Measurements from ENCODE around the gene TXNDC11. TPM values are rescaled to one million over a fixed set of nuclear protein-coding genes. Genes with fewer than 3 reads are reported as not detected.

TXNDC11 gene
- total and polyA plus RNA-seq, 2 donors (not counting 3 experiments of a cell fraction or from before 2014, with no cell fraction given): 42.5 to 66.0 TPM

DNA sequence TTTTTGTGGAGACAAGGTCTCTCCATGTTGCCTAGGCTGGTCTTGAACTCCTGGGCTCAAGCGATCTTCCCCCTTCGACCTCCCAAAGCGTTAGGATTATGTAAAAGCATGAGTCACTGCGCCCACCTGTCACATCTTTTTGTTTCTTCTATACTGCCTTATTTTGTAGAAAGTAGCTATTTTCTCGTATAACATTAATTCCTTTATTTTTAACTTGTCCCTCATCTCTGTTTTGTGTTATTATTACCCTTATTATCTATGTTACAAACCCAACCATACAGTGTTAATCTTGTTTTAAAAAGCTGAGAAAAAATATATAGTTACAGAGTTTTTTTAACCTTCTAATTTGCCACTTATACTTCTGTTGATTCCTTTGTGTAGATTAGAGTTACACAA is 1.4 kb upstream of the TXNDC11 start:
- ChIA-PET CTCF (interaction anchor here (1.1 to 1.7 kb wide), 3 partner anchors 53 to 348 kb away, joined by 4 to 7 read pairs (median 6); partner anchors contain the start of gene ZC3H7A), POLR2A (no interaction called here)
- no peak for FAIRE-seq
- no peaks in the 10 kb centered on the region for H3K9me3 ChIP-seq (replicated peaks; ENCODE audit: control insufficient read depth, insufficient read depth, low read length)
- no peak overlapping the region for H2AFZ ChIP-seq (ENCODE audit: low read depth, low read length)
- no peak overlapping the region for H3K4me3 ChIP-seq (replicated peaks in 1 of 3; ENCODE audit: insufficient read depth in 1 of 3, low read depth in 1 of 3, low read length in 3 of 3)
- peaks cover 3 to 5% of the 10 kb centered on the region in 2 experiments for H3K36me3 ChIP-seq (ENCODE audit: control insufficient read depth in 2 of 2, extremely low read depth in 1 of 2, insufficient read depth in 2 of 2, low read length in 2 of 2)
- no peak for DNase-seq (ENCODE audit: low read depth, low spot score)
- TF ChIP-seq, protein P1, sequence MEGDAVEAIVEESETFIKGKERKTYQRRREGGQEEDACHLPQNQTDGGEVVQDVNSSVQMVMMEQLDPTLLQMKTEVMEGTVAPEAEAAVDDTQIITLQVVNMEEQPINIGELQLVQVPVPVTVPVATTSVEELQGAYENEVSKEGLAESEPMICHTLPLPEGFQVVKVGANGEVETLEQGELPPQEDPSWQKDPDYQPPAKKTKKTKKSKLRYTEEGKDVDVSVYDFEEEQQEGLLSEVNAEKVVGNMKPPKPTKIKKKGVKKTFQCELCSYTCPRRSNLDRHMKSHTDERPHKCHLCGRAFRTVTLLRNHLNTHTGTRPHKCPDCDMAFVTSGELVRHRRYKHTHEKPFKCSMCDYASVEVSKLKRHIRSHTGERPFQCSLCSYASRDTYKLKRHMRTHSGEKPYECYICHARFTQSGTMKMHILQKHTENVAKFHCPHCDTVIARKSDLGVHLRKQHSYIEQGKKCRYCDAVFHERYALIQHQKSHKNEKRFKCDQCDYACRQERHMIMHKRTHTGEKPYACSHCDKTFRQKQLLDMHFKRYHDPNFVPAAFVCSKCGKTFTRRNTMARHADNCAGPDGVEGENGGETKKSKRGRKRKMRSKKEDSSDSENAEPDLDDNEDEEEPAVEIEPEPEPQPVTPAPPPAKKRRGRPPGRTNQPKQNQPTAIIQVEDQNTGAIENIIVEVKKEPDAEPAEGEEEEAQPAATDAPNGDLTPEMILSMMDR (IDR thresholded peaks at IDR 0.05; ENCODE audit: extremely low read depth in 1 of 2, insufficient read depth in 1 of 2, low read depth in 1 of 2, low read length in 2 of 2): no peak
- no peak for TF ChIP-seq MYC (IDR thresholded peaks at IDR 0.05; ENCODE audit: low read depth, low read length)
- TF ChIP-seq JUN (IDR thresholded peaks at IDR 0.05; ENCODE audit: borderline replicate concordance, insufficient read depth, insufficient read length, low read depth): no peak
- TF ChIP-seq EZH2 (IDR thresholded peaks at IDR 0.05; ENCODE audit: borderline replicate concordance, low read depth, low read length, severe bottlenecking): no peak
- TF ChIP-seq GATA2 (IDR thresholded peaks at IDR 0.05; ENCODE audit: insufficient read depth, insufficient read length, low read depth, low read length): no peak
- no peak for TF ChIP-seq FOS (IDR thresholded peaks at IDR 0.05; ENCODE audit: borderline replicate concordance, insufficient read depth, low read length)
- no peak for TF ChIP-seq POLR2AphosphoS5 (IDR thresholded peaks at IDR 0.05; ENCODE audit: insufficient read depth, low read depth, low read length)
- no peak for TF ChIP-seq POLR2A (IDR thresholded peaks at IDR 0.05; ENCODE audit: low read depth, low read length)
- TF ChIP-seq, protein P2, sequence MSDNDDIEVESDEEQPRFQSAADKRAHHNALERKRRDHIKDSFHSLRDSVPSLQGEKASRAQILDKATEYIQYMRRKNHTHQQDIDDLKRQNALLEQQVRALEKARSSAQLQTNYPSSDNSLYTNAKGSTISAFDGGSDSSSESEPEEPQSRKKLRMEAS (IDR thresholded peaks at IDR 0.05; ENCODE audit: insufficient read depth, insufficient read length): no peak
- no peak overlapping the region for H3K9ac ChIP-seq (replicated peaks; ENCODE audit: extremely low read depth, insufficient read depth, low read length)
- H3K27me3 ChIP-seq (ENCODE audit: control insufficient read depth in 2 of 2, insufficient read depth in 2 of 2, low read length in 2 of 2): no peaks in the 10 kb centered on the region
- peaks cover 33% of the 10 kb centered on the region for H3K79me2 ChIP-seq (ENCODE audit: control insufficient read depth, insufficient read depth, low read length)
- H4K20me1 ChIP-seq (replicated peaks; ENCODE audit: control insufficient read depth, extremely low read depth, insufficient read depth, low read length): peaks cover 6% of the 10 kb centered on the region
- dilution Hi-C loops (cut with MboI; ENCODE audit: extremely low pct_ligation_motif_present, low sequenced_read_pairs): no loop called here
- peaks cover 22% of the 10 kb centered on the region for H3K4me1 ChIP-seq (ENCODE audit: control insufficient read depth, extremely low read depth, insufficient read depth, low read length)
- no TSS peak for BruUV-seq (replicated peaks)
- intact Hi-C loops (cut with micrococcal nuclease): loop anchor here (5.0 kb wide), 1 partner anchor 233 kb away; the partner anchor contains the start of gene SNX29
- H3K9me1 ChIP-seq (replicated peaks; ENCODE audit: control insufficient read depth, extremely low read depth, insufficient read depth, low read length): no peaks in the 10 kb centered on the region
- no peak overlapping the region for H3K4me2 ChIP-seq (ENCODE audit: insufficient read depth, low read length)
- H3K27ac ChIP-seq (ENCODE audit: insufficient read depth, low read depth, low read length): no peak overlapping the region

All from endothelial cell of umbilical vein (primary cell).